HG02981 (cell line): ENCODE measurements around the gene PKP3.
"Not testable (repeated sequence)": the region's sequence is repeated elsewhere in the genome, so short reads cannot be mapped to it uniquely, and the experiment has no call there.

Source experiments
- ATAC-seq: cut with Tn5 transposase; IDR thresholded peaks from one replicate; pipeline ENCODE4 v1.9.1; 2021; ENCODE audit warnings: mild to moderate bottlenecking, moderate library complexity; ENCODE audit not compliant: unreplicated experiment

PKP3 gene

DNA sequence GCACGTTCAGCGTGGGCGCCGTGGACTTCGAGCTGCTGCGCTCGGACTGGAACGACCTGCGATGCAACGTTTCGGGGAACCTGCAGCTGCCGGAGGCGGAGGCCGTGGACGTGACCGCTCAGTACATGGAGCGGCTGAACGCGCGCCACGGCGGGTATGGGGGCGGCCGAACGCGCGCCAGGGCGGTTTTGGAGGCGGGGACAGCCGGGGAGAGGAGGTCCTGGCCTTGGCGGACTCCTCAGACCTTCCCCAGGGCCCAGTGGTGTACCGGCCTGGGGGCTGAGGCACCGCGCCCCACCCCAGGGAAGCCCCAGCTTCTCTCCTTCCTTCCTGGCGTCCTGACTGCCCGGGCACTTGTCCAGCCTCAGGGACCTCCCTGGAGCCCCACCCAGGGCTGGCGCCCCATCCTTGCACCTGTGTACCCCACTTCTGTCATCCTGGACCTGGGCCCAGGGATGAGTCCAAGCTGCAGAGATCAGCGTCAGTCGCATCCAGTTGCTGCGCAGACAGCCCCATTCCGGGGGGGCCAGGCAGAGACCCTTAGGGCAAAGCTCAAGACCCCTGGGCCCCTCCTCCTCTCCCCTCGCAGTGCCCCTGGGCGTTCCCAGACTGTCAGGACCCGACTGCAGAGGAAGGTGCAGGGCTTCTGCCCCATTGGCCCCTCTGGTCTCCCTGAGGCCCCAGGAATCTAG is 16.7 kb upstream of the PKP3 start:
- ATAC-seq, result no peak

DNA sequence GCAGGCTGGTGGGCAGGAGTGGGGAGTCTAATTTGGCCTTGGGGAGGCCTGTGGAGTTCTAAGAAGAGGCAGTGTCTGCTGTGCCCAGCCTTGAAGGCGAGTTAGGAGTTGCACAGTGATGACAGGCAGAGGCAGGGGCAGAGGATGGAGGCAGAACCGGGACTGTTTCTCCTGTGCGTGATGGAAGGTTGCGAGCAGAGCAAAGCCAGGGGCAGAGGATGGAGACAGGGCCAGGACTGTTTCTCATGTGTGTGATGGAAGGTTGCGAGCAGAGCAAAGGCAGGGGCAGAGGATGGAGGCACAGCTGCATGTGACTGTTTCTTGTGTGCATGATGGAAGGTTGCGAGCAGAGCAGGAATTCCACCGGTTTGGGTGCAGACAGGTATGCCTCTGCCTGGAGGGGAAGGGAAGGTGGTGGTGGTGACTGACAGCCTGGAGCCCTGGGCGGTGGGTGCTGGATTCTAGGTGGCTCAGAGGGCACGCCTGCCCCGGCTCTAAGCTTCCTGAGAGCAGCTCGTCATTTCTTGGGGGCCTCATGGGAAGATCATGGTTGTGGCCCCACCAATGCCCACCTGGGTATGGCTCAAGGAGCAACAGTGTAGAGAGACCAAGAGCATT is 16.0 kb upstream of the PKP3 start:
- no peak for ATAC-seq

DNA sequence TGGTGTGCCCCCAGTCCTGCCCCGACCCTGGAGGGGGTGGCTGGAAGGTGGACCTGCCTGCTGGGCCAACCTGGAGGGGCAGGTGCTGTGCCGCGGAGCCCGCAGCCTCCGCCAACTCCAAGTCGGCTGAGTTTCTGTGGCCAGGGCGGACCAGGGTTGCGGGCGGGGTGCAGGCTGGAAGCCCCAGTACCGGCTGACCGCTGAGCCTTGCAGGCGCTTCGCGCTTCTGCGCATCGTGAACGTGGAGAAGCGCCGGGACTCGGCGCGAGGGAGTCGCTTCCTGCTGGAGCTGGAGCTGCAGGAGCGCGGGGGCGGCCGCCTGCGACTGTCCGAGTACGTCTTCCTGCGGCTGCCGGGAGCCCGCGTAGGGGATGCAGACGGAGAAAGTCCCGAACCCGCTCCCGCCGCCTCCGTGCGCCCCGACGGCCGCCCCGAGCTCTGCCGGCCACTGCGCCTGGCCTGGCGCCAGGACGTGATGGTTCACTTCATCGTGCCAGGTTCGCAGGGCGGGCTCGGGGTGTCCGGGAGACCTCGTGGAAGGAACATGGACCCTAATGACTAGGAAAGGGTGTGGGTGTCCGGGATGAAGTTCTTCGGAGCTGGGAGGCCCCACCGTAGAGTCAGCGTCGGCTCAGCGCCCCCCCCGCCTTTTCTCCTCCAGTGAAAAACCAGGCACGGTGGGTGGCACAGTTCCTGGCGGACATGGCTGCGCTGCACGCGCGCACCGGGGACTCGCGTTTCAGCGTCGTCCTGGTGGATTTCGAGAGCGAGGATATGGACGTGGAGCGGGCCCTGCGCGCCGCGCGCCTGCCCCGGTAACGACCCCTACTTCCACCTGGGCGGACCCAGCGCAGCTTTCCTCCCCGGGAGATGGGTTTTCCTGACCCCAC is 14.6 kb upstream of the PKP3 start:
- no peak for ATAC-seq

DNA sequence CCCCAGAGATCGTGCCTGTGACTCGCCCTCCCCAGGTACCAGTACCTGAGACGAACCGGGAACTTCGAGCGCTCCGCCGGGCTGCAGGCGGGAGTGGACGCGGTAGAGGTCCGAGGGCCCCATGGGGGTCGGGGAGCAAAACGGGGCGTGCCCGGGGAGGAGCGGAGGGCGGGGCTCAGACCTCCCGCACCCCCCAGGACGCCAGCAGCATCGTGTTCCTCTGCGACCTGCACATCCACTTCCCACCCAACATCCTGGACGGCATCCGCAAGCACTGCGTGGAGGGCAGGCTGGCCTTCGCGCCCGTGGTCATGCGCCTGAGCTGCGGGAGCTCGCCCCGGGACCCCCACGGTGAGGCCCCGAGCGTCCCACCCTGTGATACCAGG is 13.9 kb upstream of the PKP3 start:
- no peak for ATAC-seq

DNA sequence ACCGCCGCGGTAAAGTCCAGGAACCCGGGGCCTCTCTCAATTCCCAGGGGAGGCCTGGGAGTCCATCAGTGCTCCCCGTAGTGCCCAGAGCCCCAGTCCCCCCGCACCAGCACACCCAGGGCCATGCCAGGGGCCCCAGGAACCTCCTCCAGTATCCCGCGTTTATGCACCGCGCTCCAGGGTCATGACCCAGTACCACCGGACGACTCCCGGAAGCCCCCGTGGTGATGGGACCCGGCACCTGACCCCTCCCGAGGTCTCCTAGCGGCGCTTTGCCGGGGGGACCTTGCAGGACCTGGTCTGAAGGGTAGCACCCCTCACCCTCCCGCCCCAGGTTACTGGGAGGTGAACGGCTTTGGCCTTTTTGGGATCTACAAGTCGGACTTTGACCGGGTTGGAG is 13.5 kb upstream of the PKP3 start:
- ATAC-seq, result no peak

DNA sequence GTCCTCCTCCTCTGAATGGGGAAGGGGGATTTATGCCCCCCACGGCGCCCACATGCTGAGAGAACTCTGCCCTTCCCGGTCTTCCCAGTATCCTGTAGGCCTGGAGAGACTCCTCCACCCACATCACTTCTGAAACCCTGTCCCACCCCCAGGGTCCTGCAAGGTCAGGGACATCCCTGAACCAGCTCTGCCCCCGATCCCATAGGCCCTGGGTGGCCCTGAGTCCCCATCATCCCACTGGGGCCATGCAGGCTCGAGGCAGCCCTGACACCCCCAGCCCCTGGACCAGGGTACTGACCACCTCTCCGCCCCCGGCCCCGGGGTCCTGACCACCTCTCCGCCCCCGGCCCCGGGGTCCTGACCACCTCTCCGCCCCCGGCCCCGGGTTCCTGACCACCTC is 13.0 kb upstream of the PKP3 start:
- no peak for ATAC-seq

DNA sequence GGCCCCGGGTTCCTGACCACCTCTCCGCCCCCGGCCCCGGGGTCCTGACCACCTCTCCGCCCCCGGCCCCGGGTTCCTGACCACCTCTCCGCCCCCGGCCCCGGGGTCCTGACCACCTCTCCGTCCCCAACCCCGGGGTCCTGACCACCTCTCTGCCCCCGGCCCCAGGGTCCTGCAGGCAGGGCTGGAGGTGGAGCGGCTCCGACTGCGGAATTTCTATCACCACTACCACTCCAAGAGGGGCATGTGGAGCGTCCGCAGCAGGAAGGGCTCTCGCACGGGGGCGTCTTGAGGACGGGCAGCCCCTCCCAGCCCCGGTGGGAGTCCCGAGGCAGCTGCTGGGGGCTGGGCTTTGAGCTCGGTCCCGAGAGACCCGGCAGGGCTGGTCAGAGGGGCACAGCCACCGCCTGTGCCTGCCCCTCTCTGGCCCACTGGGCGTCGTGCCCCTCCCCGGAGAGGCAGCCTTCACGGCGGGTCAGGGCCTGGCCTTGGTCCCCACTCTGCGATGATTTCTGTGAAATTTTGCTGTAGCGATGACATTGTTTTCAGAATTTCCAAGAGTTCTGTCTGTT is 12.4 kb upstream of the PKP3 start:
- ATAC-seq, result no peak

DNA sequence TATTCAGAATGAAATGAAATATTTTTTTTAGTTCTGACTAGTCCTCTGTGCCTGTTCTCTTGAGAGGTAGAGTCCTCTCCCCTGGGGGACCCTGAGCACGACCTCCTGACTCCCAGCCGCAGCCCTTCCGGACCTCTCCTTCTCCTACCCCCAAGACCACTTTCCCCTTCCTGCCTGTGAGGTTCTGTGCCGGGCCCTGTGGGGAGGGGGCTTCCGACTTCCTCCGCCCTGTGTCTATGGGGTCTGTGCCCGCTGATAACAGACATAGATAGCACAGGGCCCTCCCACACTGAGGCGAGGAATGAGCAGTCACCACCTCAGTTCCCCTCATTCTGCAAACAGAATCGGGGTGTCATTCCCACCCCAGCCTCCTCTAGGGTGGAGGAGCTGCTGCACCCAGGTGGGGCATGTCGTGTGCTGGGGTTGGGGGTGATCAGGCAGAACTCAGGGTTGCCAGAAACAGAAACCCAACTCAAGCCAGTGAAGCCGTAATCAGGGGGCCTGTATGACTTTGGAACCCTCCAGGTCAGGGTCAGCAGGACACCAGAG is 11.9 kb upstream of the PKP3 start:
- no peak for ATAC-seq

DNA sequence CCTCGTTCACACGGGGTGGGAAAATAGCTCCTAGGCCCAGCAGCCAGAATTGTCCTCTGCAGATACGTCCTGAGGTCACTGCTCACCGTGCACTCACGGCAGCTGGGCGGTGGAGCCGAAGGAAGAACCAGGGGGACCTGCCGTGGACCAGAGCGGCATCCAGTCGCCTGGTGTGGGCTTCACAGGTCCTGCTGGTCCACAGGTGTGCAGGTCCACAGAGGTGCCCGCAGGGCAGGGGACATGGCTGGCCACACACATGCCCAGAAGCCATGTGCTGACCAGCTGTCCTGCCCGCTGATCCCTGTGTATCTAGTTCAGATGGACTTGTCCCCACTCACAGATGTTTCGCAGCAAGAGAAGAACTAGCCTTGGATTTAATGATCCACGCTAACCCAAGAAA is 10.6 kb upstream of the PKP3 start:
- no peak for ATAC-seq

DNA sequence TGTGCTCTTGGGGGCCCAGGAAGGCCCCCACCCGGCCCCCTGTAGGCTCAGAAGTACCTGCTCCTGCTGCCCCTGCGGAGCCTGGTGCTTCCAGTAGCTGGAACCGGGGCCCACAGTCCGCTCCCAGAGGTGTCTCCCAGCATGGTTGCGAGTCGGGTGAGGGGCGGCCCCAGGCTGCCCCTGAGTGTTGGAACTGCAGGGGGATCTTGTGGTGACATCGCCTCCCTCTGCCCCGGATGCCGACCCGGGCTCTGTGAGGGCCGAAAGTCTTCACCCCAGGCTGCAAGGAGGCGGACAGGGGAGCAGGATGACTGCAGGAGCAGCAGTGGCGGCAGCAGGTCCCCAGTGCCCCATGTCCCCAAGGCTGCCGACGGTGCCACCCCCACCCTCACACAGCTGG is 9.5 kb upstream of the PKP3 start:
- ATAC-seq, result no peak

DNA sequence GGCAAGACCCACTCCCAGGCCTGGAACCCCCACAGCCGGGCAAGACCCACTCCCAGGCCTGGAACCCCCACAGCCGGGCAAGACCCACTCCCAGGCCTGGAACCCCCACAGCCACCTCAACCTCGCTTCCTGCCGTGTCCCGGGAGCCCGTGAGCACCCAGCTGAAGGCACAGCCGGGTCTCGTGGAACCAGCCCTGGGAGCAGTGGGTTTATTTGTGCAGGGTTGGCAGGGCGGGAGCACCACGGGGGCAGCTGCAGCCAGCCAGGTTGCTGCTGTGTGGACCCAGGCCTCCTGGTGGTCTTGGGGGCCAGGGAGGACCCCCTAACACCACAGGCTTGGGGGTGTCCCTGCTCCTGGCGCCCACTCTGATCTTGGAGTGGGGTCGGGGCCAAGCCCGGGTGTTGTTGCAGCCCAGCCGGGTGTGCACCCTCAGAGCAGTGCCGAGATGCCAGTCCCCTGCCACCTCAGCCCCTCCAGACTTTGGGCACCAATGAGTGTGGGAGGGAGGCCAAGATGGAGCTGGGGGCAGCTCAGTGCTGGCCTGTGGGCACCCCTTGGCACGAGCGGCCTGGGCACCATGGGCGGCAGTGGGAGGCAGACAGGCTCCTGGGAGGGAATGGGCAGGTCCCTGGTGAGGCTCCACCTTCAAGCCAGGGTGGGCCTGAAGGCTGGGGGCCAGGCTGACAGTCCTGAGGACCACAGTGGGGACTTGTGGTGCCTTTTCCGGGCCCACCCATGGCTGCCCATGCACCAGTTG is 8.2 kb upstream of the PKP3 start:
- no peak for ATAC-seq

DNA sequence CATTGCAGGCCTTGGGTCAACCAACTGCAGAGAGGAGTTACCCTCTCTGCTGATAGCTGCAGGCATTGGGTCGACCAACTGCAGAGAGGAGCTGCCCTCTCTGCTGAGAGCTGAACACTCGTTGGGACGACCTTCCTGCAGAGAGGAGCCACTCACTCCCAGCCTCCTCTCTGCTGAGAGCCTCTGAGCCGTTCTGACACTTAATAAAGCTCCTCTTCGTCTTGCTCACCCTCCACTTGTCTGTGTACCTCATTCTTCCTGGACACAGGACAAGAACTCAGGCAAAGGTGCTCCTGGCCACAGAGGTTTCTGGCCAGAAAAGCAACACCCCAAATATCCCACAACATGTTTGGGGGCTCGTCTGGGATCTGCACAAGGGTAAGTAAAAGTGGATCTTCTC is 7.5 kb upstream of the PKP3 start:
- ATAC-seq, result no peak

DNA sequence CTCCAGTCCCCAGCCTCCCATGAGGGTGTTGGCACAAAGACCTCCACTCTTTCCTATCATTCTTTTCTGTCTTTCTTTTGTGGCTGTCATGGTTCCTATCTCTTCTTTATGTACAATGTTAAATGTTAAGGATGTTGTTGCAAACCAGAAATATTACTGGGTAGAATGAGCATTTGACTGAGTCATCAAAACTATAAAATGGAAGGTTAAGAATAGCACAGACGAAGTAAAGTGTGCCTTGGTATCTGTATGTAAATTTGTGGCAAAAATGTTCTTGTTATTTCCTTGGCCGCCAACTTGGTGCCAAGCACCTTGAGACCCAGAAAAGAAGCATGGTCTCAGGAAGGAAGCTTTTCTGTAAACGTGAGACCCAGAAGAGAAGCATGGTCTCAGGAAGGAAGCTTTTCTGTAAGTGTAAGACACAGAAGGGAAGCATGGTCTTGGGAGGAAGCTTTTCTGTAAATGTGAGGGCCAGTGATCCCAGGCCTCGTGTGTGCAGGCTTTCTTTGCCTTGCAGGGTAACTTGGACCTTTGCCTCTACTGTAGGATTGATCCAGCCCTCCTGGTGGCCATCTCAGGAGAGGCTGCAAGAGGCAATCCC is 6.7 kb upstream of the PKP3 start:
- ATAC-seq, result no peak

DNA sequence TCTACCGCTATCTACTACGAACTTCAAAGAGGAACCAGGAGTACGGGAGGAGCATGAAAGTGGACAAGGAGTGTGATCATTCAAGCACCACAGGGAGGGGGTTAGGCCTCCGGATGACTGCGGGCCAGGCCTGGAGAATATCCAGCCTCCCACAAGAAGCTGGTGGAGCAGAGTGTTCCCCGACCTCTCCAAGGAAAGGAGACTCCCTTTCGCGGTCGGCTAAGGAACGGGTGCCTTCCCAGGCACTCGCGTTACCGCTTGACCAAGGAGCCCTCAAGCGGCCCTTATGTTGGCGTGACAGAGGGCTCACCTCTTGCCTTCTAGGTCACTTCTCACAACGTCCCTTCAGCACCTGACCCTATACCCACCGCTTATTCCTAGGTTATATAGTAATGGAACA is 4.6 kb upstream of the PKP3 start:
- ATAC-seq, result not testable (repeated sequence)

DNA sequence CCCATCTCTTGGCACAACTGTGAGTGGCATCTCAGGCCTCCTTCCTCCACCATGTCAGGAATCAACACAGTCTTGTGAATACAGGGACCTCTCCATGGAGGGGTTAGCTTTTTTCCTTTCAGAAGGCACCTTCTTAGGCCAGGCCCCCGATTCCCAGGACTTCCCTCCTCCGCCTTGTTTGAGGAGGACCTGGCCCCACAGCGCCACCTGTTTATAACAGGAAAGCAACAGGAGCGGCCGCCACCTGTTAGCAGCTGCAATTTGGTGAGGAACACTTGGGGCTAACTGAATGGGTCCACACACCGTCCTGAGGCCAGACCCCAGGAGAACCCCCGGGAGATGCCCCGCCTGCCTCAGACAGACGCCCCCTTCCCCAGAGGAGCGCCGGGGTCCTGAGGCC is 3.8 kb upstream of the PKP3 start:
- ATAC-seq, result no peak

DNA sequence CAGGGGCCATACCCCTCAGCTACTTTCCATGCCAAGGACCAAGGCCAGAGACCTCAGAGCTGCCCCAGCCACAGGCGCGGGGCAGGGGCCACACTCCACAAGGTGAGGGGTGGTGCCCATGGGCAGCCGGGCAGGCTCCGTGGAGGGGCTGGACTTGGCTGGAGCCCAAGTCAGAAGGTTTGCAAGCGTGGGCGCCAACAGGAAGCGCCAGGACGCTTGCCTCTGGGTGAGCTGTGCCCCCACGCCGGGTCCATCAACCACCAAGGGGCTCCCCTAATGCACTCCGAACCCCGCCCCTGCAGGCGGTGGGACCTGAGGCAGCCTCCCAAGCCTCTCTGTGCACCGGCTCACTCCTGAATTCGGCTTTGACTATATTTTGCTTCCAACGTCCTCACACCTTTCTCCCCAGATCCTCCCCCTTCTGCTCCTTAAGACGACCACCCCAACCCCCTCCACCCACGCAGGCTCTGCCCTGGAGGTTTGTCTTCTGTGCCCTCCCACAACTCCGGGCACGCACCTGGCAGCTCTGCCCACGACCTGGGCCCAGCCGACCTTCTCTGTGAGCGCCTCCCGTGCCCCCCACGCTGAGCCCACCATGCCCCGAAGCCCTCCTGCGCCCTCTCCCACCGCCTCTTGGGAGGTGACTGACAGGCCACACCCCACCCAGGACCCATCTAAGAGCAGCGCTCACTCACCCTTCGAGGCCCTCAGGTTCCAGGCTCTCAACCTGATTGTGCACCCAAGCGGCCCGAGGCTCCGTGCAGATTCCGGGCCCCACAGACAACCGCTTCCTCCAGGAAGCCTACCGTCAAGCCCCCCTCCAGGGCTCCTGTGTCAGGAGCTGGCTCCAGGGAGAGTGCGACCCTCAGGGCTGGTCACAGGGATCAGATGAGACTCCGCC is 2.6 kb upstream of the PKP3 start:
- ATAC-seq, result no peak

DNA sequence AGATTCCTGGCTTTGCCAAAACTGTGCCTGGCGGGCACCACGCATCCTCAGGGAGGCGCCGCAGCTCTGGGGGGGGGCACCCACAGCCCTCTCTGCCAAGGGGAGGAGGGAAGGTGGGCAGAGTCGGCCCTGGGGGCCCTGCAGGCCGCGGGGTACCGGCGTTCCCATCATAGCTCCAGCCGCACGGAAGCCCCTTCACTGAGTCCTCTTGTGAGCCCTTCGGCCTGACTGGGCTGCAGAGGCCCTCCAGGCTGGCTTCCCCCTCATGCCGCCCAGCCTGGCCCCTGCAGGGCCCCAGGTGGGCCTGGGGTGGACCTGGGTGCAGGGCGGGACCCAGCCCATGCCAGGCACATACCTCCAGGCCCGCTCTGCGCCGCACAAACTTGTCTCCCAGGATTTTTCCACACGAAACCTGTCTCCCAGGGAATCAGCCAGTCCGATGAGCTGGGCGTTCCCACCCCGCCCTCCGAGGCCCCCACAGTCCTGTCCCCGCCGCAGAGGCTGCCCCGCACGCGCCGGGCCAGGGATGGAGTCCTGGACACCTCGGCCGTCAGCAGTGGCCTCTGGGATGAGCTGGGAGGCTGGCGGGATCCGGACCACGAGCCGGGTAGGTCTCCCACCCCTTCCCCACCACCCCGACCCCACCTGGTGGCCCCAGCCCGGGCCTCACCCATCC is 1.8 kb upstream of the PKP3 start:
- no peak for ATAC-seq

DNA sequence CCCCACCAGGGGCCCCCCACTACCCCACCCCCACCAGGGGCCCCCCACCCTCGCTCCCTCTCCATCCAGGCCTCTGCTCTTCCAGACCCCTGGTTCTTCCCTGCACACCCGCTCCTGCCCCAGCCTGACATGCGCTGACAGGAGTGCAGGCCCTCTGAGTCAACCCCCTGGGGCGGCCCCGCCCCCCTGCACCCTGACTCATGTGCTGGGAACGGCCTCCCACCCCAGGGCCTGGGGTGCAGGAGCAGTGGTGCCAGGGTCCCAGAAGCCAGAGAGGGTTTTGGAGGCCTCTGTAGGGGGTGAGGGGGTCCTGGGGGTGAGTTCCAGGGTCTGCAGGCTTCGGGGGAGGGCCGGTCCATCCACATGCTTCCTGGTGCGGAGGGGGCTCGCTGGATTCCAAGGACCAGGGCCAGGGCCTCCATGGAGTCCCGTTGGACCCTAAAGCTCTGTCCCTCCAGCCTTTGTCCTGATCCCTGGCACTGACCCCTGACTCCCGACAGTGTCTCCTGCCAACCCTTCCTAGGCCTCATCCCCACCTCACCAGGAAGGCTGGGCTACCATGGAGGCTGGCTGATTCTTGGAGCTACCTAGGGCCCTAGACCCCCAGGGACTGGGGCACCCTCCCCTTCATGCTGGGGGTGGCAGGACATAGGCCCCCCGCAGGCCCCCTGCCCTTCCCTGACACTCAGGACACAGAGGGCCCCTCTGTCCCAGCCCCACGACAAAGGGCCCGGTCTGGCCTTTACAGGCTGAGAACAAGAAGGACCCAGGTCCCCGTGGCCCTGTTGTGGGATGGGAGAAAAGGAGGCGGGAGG is 583 bp upstream of the PKP3 start:
- ATAC-seq, result no peak
